CD4-positive, alpha-beta T cell treated with Interleukin-2 at 100 ng/mL for 4 hours (primary cell): ENCODE data around the gene STARD13.

ENCODE experiments used
- DNase-seq: peaks from one replicate; pipeline ENCODE4 v3.0.0-alpha.2; 2020; ENCODE audit warnings: low spot score

STARD13 gene

DNA sequence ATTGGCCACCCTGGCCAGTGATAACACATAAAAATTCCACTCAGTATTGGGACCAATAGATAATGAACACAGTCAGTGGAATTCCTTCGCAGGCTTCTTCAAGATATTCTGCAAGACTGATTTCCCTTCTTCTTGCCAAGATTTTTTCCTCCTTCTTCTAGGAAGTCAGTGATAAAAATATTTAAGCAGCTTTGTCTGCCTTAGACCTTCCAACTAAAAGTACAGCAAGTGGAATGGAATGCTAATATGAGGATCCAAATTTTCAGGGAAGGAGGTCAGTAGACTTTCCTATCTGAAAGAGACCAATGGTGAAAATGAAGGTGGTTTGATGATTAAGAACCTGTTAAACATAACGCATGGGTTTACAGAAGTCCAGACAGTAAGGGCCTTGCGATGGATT lies 9.6 kb downstream of the STARD13 start:
- DNase-seq = no peak

DNA sequence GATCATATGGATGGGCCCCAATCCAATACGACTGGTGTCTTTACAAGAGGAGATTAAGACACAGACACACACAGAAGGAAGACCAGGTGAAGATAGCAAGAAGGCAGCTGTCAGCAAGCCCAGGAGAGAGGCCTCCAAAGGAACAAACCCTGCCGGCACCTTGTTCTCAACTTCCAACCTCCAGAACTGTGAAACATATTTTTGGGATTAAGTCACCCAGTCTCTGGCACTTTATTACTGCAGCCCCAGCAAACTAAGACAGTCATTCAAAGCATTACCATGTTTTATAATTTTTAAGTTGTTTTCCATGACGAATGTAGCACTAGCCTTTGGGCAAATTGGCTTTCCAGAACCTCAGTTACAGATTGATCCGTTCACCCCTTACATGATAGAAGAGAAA lies 11.3 kb downstream of the STARD13 start:
- no peak for DNase-seq

DNA sequence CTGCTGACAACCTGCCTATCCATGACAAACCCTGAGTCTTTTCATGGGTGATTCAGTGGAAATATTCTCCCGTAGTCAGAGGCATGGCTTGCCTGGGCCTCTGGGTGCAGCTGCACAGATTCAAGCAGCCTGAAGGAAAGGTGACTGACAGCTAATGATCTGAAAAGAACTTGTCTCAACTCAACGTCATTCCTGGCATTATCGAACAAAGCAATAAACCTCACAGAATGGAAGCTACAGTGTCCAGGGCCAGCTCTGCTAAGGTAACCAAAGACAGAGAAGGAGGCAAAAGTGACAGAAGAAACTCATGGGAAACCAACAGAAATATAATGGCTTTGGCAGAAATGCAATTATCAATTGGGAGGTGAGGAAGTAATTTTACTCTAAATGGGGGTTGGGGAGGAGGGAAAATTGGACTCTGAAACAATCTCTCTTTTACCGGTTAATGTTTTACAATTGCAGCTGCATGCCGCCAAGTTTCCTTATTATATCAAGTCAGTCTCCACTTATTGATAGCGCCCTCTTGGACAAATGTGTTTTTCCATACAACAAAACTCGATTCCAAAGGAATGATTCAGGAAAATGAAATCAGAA lies 12.9 kb downstream of the STARD13 start:
- no peak for DNase-seq

DNA sequence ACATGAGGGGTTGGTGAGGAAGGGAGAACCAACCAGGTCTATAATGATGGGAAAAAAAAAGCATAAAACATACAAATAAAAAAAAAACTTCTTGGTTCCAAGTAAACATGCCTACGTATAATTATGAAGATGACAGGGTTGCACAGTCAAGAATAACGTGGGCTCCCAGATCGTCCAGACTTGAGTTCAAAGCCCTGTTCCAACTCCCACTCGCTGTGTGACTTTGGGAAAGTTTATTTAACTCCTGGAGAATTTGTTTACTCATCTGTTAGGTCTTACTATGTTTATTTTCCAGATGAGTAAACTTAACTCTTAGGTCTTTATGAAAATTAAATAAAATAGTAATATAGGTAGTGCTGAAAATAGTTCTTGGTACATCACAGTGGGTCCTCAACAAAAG lies 13.8 kb downstream of the STARD13 start:
- DNase-seq = no peak

DNA sequence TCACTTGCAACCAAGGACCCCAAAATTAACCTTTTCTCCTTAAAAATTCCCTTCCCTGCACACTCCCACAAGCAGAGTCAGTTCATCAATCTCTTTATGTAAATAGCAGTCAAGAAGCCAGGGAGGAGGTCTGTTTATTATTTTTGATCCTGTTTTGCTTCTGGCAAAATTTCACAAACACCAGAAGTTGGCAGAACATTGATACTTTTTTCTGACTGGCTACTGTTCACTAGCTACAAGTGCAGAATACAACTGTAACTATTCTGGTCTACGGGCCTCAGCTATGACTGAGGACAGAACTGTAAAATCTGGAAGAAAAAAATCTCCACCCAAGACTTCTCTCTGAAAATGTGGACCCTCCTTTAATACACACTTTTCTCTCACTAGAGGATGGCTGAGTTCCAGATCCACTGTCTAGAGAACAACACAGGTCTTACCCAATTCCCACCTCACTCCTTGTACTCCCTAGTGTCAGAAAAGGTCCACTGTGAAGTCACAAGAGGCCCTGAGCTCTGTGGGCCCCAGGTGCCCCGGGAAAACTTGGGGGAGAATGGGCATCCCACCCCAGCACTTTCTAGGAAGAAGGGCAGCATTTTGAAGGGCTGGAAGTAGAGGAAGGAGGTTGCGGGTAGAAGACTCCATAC lies 14.5 kb downstream of the STARD13 start:
- DNase-seq = no peak

DNA sequence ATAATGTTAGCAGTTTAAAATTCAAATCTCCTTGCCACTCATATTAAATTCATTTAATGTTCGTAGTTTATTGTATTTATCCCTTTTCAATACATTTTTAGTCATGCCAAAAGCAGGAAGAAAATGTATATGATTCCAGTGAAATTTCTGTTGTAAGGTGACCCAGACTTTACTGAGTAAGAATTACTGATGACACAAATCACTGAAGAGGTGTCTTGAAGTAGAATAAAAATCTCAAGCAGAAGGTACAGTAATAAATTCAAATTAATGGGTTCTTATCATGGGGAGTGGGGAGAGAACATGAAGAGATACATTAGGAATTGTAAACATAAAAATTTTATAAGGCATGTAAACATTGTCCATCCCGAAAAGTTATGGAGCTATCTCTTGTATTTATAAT lies 19.9 kb downstream of the STARD13 start:
- DNase-seq = no peak

DNA sequence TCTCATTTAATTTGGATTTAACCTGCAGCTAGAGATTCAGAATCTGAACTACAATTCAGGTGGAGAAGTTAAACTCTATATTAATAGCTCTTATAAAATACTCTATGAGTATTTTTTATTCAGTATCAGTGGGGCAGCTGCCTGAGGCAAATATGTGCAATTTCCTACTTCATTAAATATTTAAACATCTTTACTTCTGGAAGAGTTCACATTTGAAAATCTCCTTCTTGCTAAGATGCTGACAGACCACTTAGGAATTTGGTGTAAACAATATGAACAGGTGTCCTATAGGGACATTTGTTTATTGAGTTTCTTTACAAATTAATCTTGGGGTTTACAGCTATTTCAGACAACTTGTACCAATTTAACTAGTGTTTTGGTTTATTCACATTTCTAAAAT lies 20.4 kb downstream of the STARD13 start:
- DNase-seq = no peak

DNA sequence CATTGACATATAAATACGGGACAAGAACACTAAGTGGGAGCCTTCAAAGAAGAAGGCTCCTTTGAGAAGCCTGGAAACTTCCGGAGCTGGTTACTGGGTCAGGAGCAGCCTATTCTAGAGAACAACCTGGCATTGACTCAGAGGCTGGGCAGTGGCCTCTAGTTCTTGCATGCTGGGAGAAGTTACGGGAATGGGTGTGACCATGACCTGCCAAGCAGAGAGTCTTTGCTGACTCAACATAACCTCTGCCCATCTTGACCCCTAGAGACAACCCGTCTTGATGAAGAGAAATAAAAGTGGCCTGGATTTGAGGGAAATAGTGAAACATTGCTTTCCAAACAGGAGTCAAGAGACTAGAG lies 21.0 kb downstream of the STARD13 start:
- DNase-seq = no peak

DNA sequence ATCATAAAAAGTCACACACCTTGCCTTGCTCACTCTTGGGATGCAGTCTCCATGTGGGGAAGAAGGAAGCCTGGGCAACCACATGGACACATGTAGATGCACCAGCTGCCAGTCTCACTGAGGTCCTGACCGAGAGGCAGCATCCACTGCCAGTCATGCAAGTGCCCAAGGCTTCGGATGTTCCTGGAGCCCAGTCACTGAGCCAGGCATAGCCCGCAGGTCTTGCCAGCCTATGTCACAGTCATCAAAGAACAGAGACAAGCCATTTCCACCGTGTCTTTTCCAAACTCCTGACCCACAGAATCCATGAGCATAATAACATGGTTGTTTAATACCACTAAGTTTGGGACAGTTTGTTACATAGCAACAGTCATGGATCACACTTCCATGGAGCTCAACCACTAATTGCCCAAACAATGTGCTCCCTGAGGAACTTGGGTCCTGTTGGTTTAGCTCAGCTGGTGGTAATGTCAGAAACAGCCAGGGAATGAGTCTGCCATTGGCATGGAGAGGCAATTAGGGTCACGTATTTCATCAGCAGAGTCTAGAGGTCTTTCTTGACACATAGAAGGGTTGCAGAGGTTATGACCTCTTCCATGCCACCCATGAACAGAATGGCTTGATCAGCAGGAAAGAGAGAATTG lies 21.5 kb downstream of the STARD13 start:
- no peak for DNase-seq

DNA sequence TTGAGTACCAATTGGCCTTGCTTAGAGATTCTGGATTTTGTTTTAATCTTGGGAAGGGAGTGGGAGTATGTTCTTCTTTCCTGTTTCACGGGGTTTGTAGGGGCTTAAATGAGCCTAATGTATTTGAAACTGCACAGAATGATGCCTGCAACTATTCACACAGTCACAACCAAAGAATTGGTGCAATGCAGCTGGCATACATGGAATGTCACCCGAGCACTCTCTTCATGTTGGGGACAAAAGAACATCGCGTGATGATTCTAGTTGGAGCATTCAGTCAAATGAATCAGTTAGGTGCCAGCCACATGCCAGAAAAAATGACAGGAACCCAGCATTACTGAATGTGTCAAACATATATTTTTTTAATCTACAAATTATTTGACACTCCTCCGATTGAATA lies 22.1 kb downstream of the STARD13 start:
- DNase-seq = no peak

DNA sequence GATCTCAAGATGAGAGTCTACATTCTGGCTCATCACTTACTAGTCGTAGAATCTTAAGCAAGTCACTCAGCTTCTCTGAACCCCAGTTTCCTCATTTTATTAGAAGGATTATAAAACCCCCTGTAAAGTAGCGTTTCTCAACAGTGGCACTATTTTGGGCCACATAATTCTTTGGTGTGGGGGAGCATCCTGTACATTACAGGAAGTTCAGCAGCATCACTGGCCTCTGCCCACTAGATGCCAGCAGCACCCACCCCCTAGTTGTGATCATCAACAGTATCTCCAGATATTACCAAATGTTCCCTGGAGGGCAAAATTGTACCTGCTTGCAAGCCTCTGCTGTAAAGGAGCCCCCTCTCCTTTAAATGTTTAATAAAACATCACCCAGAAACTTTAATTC lies 22.6 kb downstream of the STARD13 start:
- DNase-seq = no peak

DNA sequence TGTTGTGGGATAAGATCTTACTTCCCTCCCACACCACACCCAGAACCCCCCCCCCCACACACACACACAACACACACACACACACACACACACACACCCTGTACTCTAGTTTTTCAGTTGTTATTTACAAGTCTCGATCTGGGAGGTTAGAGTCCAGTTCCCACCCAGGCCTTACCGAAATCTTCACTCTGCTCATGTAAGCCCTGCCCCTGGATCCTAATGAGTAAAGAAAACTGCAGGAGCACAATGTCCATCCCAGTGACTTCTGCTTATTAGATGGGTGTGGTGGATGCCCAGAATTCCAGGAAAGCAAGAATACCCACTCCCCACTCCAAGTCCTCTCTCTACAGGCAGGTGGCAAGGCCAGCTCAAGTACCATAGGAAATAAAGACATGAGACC lies 23.0 kb downstream of the STARD13 start:
- DNase-seq = no peak

DNA sequence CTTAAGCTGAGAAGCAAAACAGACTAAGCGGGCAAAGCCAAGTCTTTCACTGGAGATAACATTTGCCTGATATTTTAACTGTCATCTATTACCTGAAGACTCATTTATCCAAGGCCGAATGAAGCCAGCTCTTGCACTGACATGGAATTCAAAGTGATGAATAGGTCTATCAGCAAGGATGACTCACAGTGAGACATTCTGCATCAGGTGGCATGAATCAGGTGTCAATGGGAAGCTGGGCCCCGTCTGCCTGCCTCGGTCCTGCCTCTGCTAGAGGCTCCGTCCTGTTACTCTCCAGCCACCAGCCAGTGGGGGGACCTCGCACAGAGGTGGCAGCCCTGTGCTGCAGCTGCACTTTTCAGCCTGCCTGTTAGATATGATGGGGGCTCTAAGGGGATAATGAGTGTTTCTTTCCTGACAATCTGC lies 23.5 kb downstream of the STARD13 start:
- no peak for DNase-seq

DNA sequence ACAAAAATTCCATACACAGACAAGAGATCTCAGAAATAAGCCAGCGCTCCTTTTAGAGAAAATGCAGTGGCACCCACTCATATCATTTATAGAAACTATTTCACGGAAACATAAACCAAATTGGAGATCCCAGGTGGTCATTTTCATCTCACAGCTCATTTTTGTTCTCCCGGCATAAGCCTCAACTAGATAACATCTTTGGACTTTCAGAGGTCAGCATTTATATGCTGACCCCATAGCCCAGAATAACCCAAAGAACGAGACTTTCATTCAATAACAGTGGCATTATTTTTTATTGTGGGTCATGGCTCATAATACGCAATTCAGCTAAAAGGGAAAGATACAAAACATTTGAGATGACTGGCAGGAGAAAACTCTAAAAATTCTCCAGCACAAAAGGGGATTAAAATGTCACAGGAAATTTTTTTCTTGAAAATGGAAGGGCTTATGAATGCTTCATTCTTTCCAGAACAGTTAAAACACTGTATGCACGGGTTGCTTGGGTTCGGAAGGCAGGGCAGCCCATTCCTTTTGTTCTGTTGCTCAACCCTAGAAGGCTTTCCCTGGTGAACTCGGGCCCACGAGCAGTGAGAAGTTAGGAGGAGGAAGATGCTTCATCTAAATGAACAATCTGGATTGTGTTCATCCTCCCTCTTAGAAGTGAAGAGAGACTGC lies 24.0 kb downstream of the STARD13 start:
- DNase-seq = no peak

DNA sequence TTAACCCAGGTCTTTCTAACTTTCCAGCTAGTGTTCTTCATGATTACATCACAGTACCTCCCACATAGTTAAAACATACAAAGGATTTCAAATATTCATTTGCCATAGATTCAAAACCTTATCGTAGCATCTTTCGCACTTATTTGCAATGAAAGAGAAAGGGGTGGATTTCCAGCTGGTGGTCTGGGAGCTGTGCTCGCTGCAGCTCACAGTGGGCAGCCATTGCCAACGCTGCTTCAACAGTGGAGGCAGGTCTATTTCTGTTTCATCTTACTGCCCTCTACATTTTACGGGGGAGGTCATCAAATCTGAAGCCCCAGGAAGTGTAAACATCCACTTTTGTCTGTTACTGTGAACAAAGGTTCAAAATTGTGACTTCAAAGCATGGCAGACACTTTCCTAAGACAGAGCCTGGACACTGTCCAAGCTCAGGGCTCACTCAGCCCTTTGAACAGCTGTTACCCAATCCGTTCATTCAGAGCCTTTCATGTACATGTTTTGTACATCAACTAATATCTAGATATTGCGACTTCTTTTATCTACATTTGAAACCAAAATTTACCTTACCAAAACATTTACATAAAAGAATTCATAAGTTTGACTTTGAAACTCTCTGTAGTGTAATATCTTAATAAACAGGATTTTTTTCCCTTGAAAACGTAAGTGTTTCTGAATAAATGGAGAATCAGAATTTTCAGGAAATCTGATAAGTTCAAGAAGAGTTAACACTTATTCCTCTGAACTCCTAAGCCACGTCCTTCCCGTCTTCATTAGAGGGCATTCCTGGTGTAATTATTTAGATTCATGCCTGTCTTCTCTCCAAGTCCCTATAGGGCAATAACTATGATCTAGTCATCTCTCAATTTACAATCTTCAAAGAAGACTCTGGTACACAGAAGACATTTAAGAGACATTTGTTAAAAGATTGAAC lies 25.1 kb downstream of the STARD13 start:
- no peak for DNase-seq

DNA sequence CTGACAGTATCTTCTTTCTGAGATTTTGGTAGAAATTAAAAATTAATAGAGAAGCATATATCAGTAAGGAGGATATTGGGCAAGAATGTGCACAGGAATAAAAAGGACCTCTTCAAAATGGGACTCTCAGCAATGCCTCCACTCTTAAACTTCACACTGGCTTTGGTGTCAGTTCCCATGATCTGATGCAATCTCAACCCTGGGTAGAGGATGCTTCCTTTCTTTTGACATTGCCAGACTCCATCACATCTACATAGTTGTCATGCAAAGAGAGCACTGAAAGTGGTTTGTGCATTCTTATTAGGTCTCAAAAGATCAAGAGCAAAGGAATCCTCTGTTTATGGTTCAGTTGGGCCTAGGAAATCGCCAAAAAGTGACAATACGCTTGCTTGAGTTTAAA lies 26.3 kb downstream of the STARD13 start:
- DNase-seq = no peak

DNA sequence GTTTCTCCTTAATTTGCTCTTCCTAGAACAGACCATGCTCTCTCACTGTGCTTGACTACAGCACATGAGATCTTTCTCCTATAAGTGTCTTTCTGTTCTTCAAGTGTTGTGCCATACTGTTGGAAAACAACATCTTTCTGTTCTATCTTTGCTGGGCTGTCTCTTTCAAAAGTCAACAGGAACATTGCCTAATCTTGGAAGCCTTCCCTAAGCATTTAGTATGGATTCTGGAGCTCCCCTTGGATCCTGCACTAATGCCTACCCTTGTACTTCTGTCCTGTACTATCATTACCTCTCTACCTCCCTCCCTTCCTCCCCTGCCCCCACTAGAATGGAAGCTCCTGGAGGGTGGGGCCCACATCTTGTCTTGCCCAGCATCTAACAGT lies 26.8 kb downstream of the STARD13 start:
- DNase-seq = no peak

DNA sequence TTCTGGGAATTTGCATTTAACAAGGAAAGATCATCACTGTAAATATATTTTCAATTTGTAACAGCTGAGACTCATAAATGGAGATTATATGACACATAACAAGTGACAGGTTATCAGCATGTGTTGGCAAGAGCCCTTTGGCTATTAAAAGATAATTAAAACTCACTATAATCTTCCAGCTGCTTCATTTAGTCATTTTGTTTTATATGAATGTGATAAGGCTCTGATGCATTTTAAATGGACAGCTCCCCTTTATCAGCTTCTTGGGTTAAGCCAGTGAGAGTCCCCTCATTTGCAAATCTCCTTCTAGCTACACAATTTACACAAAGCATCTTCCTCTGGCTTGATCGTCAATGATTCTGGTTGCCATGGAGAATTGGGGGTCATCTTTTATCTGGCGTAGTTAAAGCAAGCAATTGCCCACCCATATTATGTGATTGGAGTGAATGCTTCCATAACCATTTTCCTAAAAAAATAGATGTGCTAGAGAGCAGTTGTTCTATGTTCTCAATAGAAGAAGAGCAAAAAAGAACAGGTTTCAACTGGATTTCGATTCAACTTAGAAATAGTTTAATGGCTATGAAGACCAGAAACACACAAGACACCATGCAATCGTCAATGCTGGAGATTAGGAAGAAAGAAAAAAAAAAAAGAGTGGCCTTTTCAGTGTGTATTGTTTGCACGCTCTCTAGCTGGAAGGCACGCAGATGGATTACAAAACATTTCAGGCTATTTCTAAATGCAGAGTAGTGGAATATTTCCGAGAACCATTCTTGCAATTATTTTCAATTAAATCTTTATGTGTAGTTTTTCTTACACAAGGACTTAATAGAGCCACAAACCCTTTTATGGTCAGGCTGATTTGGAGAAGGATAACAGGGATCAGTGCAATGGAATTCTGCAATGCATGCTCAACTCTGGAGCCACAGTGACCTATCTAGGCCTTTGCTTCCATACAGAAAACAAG lies 27.4 kb downstream of the STARD13 start:
- DNase-seq = no peak

DNA sequence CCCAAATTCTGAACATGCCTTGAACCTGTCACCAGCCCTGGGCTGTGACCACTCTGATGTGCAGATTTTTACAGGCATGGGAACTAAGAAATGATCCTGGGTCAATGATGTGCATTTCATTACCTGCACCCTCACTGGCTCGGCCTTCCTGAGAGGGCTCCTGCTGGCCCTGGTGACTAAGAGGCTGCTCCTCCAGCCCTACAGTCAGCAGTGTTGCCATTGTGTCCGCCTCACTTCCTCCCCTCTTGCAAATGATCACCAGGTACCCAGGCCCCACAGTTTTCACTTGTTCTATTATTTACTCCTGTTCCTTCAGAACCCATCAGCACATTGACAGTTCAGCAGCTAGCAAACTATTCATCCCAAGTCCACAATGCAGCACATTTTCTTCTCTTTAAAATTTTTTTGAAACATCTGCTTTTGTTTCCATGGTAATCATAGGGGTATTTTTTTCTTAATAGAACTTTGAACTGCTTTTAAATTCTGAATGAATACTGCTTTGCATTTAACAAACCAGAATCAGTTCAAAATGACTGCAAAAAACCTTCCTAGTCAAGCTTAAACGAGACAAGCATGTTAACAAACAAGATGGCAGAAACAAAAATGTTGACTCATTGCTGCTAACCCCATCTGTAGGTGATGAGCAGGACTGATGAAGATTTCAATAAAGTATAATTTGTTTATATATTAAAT lies 29.3 kb downstream of the STARD13 start:
- no peak for DNase-seq

DNA sequence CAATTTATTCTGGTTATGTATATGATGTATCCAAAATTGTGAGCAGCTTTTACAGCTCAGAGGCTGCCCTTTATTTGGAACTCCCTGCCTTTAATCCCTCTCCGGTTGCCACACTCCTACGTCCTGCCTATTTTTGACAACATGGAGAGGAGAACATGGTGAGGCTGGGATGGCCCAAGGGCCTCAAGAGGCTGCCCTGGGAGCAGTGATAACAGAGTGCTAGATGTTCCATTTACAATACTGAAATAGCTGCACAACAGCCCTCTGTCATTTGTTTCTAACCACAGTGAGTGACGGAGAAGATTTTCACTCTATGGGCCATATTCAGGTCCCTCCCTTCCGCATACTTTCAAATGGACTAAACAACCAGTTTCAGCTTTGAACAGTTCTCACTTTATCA lies 33.4 kb downstream of the STARD13 start:
- no peak for DNase-seq
